GM18951 (cell line): ENCODE measurements around the gene ENOPH1.
"Not testable (repeated sequence)": the region's sequence is repeated elsewhere in the genome, so short reads cannot be mapped to it uniquely, and the experiment has no call there.

Experiments
- POLR2A ChIP-seq: IDR thresholded peaks from 4 replicates; pipeline ENCODE4 v1.6.1; 2011; ENCODE audit warnings: mild to moderate bottlenecking; ENCODE audit not compliant: insufficient read length, insufficient read depth; ENCODE audit errors: extremely low read depth
- in situ Hi-C: fragments of 300-500 bp; cut with MboI; formaldehyde crosslinking; loops from one replicate; pipeline ENCODE4 v1.12.0; 2022; ENCODE audit warnings: low sequenced_read_pairs, mixed read lengths, inconsistent platforms; ENCODE audit not compliant: unreplicated experiment

Gene ENOPH1

GRCh38 chr4:82467471-82467870 is 37.1 kb downstream of the ENOPH1 start:
- in situ Hi-C loops = no loop called here
- no peak for TF ChIP-seq POLR2A

GRCh38 chr4:82469791-82470345 is 39.5 kb downstream of the ENOPH1 start:
- in situ Hi-C loops = no loop called here
- no peak for TF ChIP-seq POLR2A

- in situ Hi-C loops = not testable (repeated sequence)
Observed at GRCh38 chr4:82473080-82473479, 42.7 kb downstream of the ENOPH1 start.

GRCh38 chr4:82473621-82474164 is 43.3 kb downstream of the ENOPH1 start:
- TF ChIP-seq POLR2A = no peak
- in situ Hi-C loops = no loop called here

GRCh38 chr4:82475931-82476330 is 45.5 kb downstream of the ENOPH1 start:
- in situ Hi-C loops = not testable (repeated sequence)

- in situ Hi-C loops = not testable (repeated sequence)
Observed at GRCh38 chr4:82477469-82477868, 47.1 kb downstream of the ENOPH1 start.

GRCh38 chr4:82479562-82479961 is 49.2 kb downstream of the ENOPH1 start:
- in situ Hi-C loops = no loop called here
- no peak for TF ChIP-seq POLR2A

- TF ChIP-seq POLR2A = no peak
- in situ Hi-C loops = no loop called here
Observed at GRCh38 chr4:82480771-82481505, 50.5 kb downstream of the ENOPH1 start.

- in situ Hi-C loops = no loop called here
Observed at GRCh38 chr4:82481506-82481840, 51.1 kb downstream of the ENOPH1 start.

GRCh38 chr4:82482387-82482786 is 52.0 kb downstream of the ENOPH1 start:
- in situ Hi-C loops = no loop called here
- TF ChIP-seq POLR2A = no peak

More at GRCh38 chr4:82481506-82481840, 51.1 kb downstream of the ENOPH1 start:
- no peak for TF ChIP-seq POLR2A

GRCh38 chr4:82484996-82485783 is 54.8 kb downstream of the ENOPH1 start:
- in situ Hi-C loops = no loop called here
- TF ChIP-seq POLR2A = no peak

- no peak for TF ChIP-seq POLR2A
- in situ Hi-C loops = no loop called here
Observed at GRCh38 chr4:82489076-82489475, 58.7 kb downstream of the ENOPH1 start.

- in situ Hi-C loops = no loop called here
- no peak for TF ChIP-seq POLR2A
Observed at GRCh38 chr4:82489987-82490386, 59.6 kb downstream of the ENOPH1 start.
